Osteoblast (primary cell): Measurements from ENCODE around the gene ACSM3. TPM values are rescaled to one million over a fixed set of nuclear protein-coding genes. Genes with fewer than 3 reads are reported as not detected.

Experiments used
- DNase-seq: peaks from one replicate; pipeline ENCODE4 v3.0.0; 2011; ENCODE audit warnings: low spot score, mixed read lengths; ENCODE audit not compliant: insufficient read length; ENCODE audit errors: missing footprints
- H2AFZ ChIP-seq: 2 replicates; pipeline ENCODE4 v1.6.0; 2011; ENCODE audit warnings: mild to moderate bottlenecking, low read length
- H3K27ac ChIP-seq: 2 replicates; pipeline ENCODE4 v1.5.1; 2011; ENCODE audit warnings: mild to moderate bottlenecking, low read depth, low read length, moderate library complexity
- H3K27me3 ChIP-seq: 2 replicates; pipeline ENCODE4 v1.6.0; 2012; ENCODE audit warnings: mild to moderate bottlenecking, control low read depth, inconsistent platforms, low read length, moderate library complexity; ENCODE audit not compliant: insufficient read depth
- H3K36me3 ChIP-seq: 2 replicates; pipeline ENCODE4 v1.5.1; 2011; ENCODE audit warnings: mild to moderate bottlenecking, low read length, control low read depth, moderate library complexity; ENCODE audit not compliant: insufficient read depth
- H3K4me1 ChIP-seq: 2 replicates; pipeline ENCODE4 v1.5.1; 2011; ENCODE audit warnings: mild to moderate bottlenecking, low read length, control low read depth, moderate library complexity; ENCODE audit not compliant: insufficient read depth
- H3K4me2 ChIP-seq: 2 replicates; pipeline ENCODE4 v1.6.0; 2011; ENCODE audit warnings: mild to moderate bottlenecking, low read length; ENCODE audit not compliant: insufficient read depth
- H3K4me3 ChIP-seq: fragments of 200-600 bp; sonication (generic); 3 replicates; pipeline ENCODE4 v1.5.1; 2012; ENCODE audit warnings: mild to moderate bottlenecking, low read length, inconsistent platforms; ENCODE audit not compliant: insufficient read depth
- H3K79me2 ChIP-seq: 2 replicates; pipeline ENCODE4 v1.6.0; 2012; ENCODE audit warnings: mild to moderate bottlenecking, low read length, control low read depth, inconsistent platforms; ENCODE audit not compliant: insufficient read depth
- H3K9me3 ChIP-seq: 2 replicates; pipeline ENCODE4 v1.5.1; 2011; ENCODE audit warnings: low read depth, low read length, control low read depth
- H4K20me1 ChIP-seq: 2 replicates; pipeline ENCODE4 v1.6.0; 2012; ENCODE audit warnings: mild to moderate bottlenecking, low read length, control low read depth; ENCODE audit not compliant: insufficient read depth
- CTCF ChIP-seq: IDR thresholded peaks from 2 replicates; pipeline ENCODE4 v1.5.1; 2011; ENCODE audit warnings: mild to moderate bottlenecking, low read depth, low read length, moderate library complexity; ENCODE audit errors: extremely low read depth
- total RNA-seq: library from RNA; depleted of rRNA; stranded (reverse); fragments of >200 nt; gene quantifications from 2 replicates; pipeline ENCODE4 v1.2.3, GENCODE V29; 2012

ACSM3 gene
- total RNA-seq, 1 donor: 1.1 TPM

- DNase-seq: peak; percentile 98
- H3K9me3 ChIP-seq: no peaks in the 10 kb centered on the region
- H3K79me2 ChIP-seq: peaks cover 36% of the 10 kb centered on the region
- no peaks in the 10 kb centered on the region for H3K27me3 ChIP-seq
- peak within 1 kb of the TSS; percentile 100 for H2AFZ ChIP-seq
- peaks cover 11% of the 10 kb centered on the region for H3K4me1 ChIP-seq
- H3K4me3 ChIP-seq: peak within 1 kb of the TSS; percentile 100
- peak within 1 kb of the TSS; percentile 96 for H3K4me2 ChIP-seq
- peaks cover 31% of the 10 kb centered on the region for H4K20me1 ChIP-seq
- peak within 1 kb of the TSS; percentile 95 for H3K27ac ChIP-seq
- TF ChIP-seq CTCF: no peak
- H3K36me3 ChIP-seq: peaks cover 21% of the 10 kb centered on the region
These were observed 22.1 kb upstream of the ACSM3 start, which contains the start of gene THUMPD1 for GRCh38 chr16:20741554-20742285. Gene THUMPD1, minus strand, starts transcription at chr16:20741818. Its CDS starts 79 bp downstream, at chr16:20741739.

GRCh38 chr16:20743591-20743990 is 20.2 kb upstream of the ACSM3 start:
- peaks cover 26% of the 10 kb centered on the region for H4K20me1 ChIP-seq
- peaks cover 29% of the 10 kb centered on the region for H3K79me2 ChIP-seq
- H3K4me1 ChIP-seq: peaks cover 11% of the 10 kb centered on the region
- DNase-seq: no peak
- H3K4me3 ChIP-seq: no peak overlapping the region
- peaks cover 5% of the 10 kb centered on the region for H3K36me3 ChIP-seq
- H3K27ac ChIP-seq: no peak overlapping the region
- H3K27me3 ChIP-seq: no peaks in the 10 kb centered on the region
- H3K9me3 ChIP-seq: no peaks in the 10 kb centered on the region
- no peak for TF ChIP-seq CTCF
- H2AFZ ChIP-seq: no peak overlapping the region
- no peak overlapping the region for H3K4me2 ChIP-seq

- Histone ChIP-seq H3K36me3 (no peaks in the 10 kb centered on the region), H3K27ac (no peak overlapping the region), H3K27me3 (no peaks in the 10 kb centered on the region), H4K20me1 (peaks cover 12% of the 10 kb centered on the region), H2AFZ (no peak overlapping the region), H3K4me2 (no peak overlapping the region), H3K79me2 (peaks cover 15% of the 10 kb centered on the region), H3K4me3 (no peak overlapping the region), H3K9me3 (no peaks in the 10 kb centered on the region), H3K4me1 (peaks cover 8% of the 10 kb centered on the region)
- no peak for TF ChIP-seq CTCF
- DNase-seq: peak; percentile 4
These were observed 18.8 kb upstream of the ACSM3 start for GRCh38 chr16:20744922-20745440.

- no peaks in the 10 kb centered on the region for H3K9me3 ChIP-seq
- no peak for DNase-seq
- TF ChIP-seq CTCF: no peak
- H3K79me2 ChIP-seq: peaks cover 1% of the 10 kb centered on the region
- no peaks in the 10 kb centered on the region for H4K20me1 ChIP-seq
- H3K27ac ChIP-seq: no peak overlapping the region
- no peak overlapping the region for H3K4me2 ChIP-seq
- H3K4me1 ChIP-seq: no peaks in the 10 kb centered on the region
- H3K27me3 ChIP-seq: no peaks in the 10 kb centered on the region
- H3K4me3 ChIP-seq: no peak overlapping the region
- H2AFZ ChIP-seq: no peak overlapping the region
- H3K36me3 ChIP-seq: no peaks in the 10 kb centered on the region
These were observed 17.4 kb upstream of the ACSM3 start for GRCh38 chr16:20746461-20746860.
